Fibroblast of lung (primary cell): ENCODE data around the gene COX8A.

Experiments used
- CTCF ChIP-seq, 2 donors: IDR thresholded peaks in 1 of 2; conservative IDR thresholded peaks in 1 of 2; 1 replicate in 1 of 2; 2 replicates in 1 of 2; pipeline ENCODE4 v1.5.1; 2011 to 2012; ENCODE audit warnings: low read length in 2 of 2, control low read depth in 1 of 2, inconsistent platforms in 1 of 2, low read depth in 1 of 2, mild to moderate bottlenecking in 1 of 2
- EZH2 ChIP-seq: IDR thresholded peaks from 2 replicates; pipeline ENCODE4 v1.5.1; 2012; ENCODE audit warnings: low read length, control low read depth, mild to moderate bottlenecking; ENCODE audit errors: missing control alignments

- TF ChIP-seq CTCF (conservative IDR thresholded peaks at IDR 0.05 in 1 of 2, IDR thresholded peaks at IDR 0.05 in 1 of 2; ENCODE audit: low read depth in 1 of 2, low read length in 2 of 2) (peak; percentile 39 to 49), EZH2 (no peak)
Observed at GRCh38 chr11:64000026-64000739, 25.8 kb downstream of the COX8A start.
